ENCODE measurements around the gene FAM216B.

DNA sequence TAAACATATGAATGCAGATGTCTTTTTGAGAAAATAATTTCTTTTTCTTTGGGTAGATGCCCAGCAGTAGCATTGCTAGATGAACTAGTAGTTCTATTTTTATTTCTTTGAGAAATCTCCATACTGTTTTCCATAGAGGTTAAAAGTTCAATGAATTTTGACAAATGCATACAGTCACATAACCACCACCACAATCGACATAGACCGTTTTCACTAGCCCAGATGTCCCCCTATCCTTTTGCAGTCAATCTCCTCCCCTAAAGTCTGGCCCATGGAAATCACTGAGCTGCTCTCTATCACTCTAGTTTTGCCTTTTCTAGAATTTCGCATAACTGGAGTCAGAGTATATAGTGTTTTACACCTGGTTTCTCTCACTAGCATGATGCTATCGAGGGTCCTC is 10.8 kb downstream of the FAM216B start:
- TF ChIP-seq, protein P1, sequence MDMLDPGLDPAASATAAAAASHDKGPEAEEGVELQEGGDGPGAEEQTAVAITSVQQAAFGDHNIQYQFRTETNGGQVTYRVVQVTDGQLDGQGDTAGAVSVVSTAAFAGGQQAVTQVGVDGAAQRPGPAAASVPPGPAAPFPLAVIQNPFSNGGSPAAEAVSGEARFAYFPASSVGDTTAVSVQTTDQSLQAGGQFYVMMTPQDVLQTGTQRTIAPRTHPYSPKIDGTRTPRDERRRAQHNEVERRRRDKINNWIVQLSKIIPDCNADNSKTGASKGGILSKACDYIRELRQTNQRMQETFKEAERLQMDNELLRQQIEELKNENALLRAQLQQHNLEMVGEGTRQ (IDR thresholded peaks at IDR 0.05; ENCODE audit: low read length): no peak
- TF ChIP-seq GABPA (IDR thresholded peaks at IDR 0.05; ENCODE audit: borderline replicate concordance, insufficient read depth, low read length) (no peak), RBBP5 (IDR thresholded peaks at IDR 0.05; ENCODE audit: borderline replicate concordance, low read depth, low read length) (no peak), POLR2AphosphoS5 (IDR thresholded peaks at IDR 0.05; ENCODE audit: low read depth, low read length) (no peak), CHD2 (IDR thresholded peaks at IDR 0.05; ENCODE audit: low read length) (no peak), JUN (IDR thresholded peaks at IDR 0.05; ENCODE audit: low read depth, low read length) (no peak)
- TF ChIP-seq, protein P2, sequence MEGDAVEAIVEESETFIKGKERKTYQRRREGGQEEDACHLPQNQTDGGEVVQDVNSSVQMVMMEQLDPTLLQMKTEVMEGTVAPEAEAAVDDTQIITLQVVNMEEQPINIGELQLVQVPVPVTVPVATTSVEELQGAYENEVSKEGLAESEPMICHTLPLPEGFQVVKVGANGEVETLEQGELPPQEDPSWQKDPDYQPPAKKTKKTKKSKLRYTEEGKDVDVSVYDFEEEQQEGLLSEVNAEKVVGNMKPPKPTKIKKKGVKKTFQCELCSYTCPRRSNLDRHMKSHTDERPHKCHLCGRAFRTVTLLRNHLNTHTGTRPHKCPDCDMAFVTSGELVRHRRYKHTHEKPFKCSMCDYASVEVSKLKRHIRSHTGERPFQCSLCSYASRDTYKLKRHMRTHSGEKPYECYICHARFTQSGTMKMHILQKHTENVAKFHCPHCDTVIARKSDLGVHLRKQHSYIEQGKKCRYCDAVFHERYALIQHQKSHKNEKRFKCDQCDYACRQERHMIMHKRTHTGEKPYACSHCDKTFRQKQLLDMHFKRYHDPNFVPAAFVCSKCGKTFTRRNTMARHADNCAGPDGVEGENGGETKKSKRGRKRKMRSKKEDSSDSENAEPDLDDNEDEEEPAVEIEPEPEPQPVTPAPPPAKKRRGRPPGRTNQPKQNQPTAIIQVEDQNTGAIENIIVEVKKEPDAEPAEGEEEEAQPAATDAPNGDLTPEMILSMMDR (IDR thresholded peaks at IDR 0.05; ENCODE audit: control extremely low read depth in 1 of 3, insufficient read depth in 1 of 3, low read depth in 1 of 3, low read length in 3 of 3): no peak
- TF ChIP-seq, protein P3, sequence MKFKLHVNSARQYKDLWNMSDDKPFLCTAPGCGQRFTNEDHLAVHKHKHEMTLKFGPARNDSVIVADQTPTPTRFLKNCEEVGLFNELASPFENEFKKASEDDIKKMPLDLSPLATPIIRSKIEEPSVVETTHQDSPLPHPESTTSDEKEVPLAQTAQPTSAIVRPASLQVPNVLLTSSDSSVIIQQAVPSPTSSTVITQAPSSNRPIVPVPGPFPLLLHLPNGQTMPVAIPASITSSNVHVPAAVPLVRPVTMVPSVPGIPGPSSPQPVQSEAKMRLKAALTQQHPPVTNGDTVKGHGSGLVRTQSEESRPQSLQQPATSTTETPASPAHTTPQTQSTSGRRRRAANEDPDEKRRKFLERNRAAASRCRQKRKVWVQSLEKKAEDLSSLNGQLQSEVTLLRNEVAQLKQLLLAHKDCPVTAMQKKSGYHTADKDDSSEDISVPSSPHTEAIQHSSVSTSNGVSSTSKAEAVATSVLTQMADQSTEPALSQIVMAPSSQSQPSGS (IDR thresholded peaks at IDR 0.05; ENCODE audit: low read length): no peak
